GM19043 (cell line): ENCODE data around the gene POU6F2.
"Not testable (repeated sequence)": the region's sequence is repeated elsewhere in the genome, so short reads cannot be mapped to it uniquely, and the experiment has no call there.

Source experiments
- ATAC-seq: cut with Tn5 transposase; IDR thresholded peaks from one replicate; pipeline ENCODE4 v1.9.1; 2021; ENCODE audit warnings: low read depth; ENCODE audit not compliant: unreplicated experiment

The POU6F2 gene

GRCh38 chr7:38992203-38992602 lies 14.5 kb downstream of the POU6F2 start:
- ATAC-seq = no peak

GRCh38 chr7:39001595-39001994 lies 23.9 kb downstream of the POU6F2 start:
- no peak for ATAC-seq

DNA sequence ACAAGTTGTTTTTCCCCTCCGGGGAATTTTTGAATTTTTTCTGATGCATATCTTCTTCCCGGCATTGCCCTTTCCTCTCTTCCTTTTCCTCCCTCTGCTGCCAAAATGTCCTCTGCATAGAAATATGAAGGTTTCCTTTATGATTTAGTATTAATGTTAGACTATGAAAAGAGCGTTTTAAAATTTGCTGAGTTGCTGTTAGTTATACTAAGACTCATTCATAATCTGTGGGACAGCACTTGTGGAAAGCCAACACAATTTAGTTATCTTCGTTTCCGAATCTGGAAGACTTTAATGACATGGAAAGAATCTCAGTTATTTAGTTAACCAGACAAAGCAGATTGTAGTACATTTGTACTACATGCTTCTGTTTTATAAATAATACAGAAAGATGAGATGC lies 25.0 kb downstream of the POU6F2 start:
- ATAC-seq = no peak

DNA sequence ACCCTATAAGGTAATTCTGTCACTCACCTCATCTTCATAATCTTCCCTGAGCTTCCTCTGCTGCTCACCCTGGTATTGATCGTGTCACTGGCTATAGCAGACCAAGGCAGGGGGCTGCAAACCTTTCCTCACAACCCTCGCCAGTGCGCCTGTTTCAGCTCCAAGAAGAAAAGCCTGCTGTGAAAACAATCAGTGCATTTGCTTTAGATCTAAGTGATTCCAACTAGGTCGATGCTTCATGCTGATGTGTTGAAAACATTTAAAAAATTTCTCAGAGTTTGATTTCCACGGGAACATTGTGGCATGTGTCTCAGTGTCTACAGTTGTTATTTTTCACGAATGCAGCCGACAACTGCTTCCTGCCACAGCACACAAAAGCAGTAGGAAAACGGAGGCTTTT lies 27.3 kb downstream of the POU6F2 start:
- no peak for ATAC-seq

- ATAC-seq = no peak
Observed at GRCh38 chr7:39005461-39005860, 27.8 kb downstream of the POU6F2 start.

GRCh38 chr7:39013049-39013939 lies 35.6 kb downstream of the POU6F2 start:
- not testable (repeated sequence) for ATAC-seq

DNA sequence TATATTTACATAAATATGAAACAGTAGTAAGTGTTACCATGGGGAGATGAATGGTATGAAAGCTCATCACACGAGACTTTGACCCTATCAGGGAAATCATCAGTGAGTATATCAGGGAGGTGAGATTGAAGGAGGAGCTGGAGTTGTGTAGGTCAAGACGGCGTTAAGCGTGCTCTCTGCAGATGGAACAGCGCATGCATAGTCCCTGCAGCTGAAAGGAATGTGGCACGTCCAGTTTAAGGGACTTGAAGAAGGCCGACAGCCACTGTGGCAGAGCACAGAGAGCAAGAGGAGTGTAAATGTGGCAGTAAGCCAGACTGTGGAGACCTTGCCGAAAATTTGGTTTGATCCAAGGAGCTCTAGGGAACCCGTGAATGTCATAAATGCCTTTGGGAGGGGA lies 38.9 kb downstream of the POU6F2 start:
- no peak for ATAC-seq

DNA sequence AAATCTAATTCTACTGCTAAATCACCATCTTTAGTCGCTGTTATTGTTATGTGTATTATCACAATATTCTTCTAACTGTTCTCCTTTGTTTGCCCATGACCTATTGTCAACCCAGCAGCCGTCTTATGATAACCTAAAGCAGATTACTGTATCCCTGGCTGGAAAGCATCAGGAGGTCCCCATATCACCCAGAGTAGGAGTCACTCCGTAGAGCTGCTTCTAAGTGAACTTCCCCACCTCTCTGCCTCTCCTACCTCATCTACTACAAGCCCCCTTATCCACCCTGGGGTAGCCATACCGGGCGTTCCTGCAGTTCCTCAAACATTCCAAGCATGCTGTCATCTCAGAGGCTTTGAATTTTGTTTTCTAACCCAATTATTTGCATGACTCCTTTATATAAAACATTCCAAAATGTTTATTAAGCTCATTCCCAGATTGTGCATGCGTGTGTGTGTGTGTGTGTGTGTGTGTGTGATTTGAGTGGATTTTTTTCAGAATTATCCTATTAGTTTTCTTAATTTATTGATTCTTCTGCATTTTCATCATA lies 39.7 kb downstream of the POU6F2 start:
- no peak for ATAC-seq

DNA sequence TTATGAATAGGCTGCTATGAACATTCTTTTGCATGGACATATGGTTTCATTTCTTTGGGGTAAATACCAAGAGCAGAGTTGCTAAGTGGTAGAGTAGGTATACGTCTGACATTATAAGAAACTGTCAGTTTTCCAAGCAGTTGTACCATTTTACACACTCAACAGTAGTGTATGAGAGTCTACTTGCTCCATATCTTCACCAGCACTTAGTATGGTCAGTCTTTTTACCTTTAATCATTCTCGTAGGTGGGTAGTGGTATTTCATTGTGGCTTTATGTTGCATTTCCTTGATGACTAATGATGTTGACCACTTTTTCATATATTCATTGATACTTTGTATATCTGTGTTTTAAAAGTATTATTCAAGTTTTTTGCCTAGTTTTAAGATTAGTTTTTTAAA lies 45.1 kb downstream of the POU6F2 start:
- no peak for ATAC-seq

- ATAC-seq = no peak
Observed at GRCh38 chr7:39027491-39027890, 49.8 kb downstream of the POU6F2 start.

DNA sequence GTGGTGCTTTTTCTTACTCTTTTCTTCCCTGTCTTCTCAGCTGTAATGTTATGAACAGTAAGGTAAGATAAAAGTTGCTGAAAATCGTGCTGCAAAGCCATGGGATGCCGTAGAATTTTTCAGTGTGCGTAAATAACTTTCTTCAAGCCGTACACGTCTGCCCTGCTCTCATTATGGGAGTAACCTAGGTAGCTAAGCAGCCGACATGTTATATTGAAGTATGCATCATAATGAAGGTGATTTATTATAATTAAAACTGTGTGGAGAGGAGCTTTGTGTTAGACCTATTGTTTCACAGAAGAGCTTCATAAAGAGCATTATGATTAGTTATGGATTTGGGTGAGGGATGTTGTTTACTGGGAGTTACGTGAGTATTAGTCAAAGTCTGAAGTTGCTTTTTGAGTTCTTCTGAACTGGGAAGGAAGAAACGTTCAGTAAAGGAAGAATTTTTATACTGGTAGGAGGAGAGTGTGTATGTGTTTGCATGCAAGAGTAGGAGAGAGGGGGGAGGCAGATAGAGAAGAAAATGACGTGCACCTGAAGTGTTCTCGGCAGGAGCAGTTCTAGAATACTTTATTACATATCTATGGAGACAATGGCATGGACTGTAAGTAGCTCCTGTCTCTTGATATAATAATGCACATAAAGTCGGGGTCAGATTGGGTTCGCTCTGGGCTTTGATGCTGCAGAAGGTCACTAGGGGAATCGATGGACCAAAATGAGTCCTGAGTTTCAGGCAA lies 56.3 kb downstream of the POU6F2 start:
- no peak for ATAC-seq

DNA sequence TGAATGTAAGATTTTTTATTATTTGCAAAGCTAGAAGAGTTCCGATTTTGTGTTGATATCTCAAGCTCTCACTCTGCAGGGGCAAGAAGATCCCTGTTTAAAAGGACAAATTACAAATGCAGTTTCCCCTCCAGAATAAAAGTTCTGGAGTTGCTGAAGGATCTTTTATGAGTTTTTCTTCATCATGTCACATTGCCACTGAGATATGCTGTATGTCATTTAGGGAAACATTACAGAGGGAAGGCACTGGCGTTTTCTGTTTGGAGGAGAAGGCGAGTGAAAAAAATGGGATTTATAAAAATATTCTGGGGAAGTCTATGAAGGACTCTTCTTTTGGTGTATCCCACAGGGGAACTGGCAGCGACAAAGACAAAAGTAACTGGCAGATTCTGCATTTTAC lies 57.4 kb downstream of the POU6F2 start:
- no peak for ATAC-seq

GRCh38 chr7:39035903-39036302 lies 58.2 kb downstream of the POU6F2 start:
- ATAC-seq = no peak

DNA sequence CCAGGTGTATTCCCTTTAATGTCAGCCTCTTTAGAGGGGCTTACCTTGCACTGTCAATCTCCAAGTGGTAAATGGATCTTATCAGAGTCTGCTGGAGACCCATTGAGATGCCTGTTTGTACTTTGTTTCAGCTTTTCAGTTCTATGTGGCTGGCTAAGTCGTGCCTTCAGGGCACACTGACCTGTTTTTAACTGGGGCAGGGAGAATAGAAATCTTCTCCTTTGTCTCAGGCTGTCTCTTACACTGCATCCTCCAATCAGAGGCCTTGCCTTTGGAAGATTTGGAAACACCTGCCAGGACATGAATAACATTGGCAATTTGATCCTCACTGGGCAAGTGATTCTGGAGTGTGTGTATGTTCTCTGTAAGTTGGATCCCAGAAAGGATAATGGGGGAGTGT lies 65.0 kb downstream of the POU6F2 start:
- no peak for ATAC-seq

GRCh38 chr7:39043531-39043930 lies 65.8 kb downstream of the POU6F2 start:
- ATAC-seq = no peak

GRCh38 chr7:39044489-39044888 lies 66.8 kb downstream of the POU6F2 start:
- no peak for ATAC-seq

DNA sequence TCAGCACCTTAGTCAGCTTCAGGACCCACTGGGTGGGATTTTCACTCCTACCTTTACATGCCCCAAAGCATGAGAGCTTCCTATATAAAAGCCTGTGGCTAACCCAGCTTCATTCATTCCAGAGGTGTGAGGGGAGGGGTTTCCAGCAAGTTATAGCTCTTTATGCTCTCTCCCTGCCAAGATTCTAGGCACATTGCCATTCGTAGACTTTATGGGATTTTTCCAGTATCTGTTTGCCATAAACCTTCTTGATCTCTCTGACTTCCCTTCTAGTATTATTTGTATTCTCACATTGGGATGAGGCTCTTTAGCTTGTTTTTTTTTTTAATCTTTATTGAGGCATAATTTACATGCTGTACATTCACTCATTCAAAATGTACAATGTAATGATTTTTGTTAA lies 67.5 kb downstream of the POU6F2 start:
- ATAC-seq = no peak

- ATAC-seq = no peak
Observed at GRCh38 chr7:39051279-39051678, 73.6 kb downstream of the POU6F2 start.

DNA sequence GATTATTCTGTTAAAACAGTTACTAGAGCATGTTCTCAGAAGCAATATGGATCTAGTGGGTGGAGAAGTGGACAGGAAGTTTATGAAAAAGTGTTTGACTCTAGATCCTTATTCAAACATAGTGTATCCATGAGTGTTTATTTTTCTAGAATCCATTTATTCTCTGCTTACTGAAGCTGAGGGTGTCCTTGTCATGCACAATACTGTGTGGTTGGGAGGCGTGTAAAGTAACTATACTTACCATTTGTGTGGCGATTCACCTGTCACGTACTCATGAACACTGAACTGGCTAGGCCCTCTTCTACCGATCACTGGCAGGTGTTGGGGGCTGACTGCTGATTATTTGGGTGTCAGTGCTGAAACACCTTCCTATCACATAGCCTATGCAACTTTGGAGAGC lies 74.0 kb downstream of the POU6F2 start:
- ATAC-seq = no peak

- ATAC-seq = no peak
Observed at GRCh38 chr7:39054731-39055130, 77.0 kb downstream of the POU6F2 start.

- ATAC-seq = no peak
Observed at GRCh38 chr7:39056153-39056552, 78.4 kb downstream of the POU6F2 start.

DNA sequence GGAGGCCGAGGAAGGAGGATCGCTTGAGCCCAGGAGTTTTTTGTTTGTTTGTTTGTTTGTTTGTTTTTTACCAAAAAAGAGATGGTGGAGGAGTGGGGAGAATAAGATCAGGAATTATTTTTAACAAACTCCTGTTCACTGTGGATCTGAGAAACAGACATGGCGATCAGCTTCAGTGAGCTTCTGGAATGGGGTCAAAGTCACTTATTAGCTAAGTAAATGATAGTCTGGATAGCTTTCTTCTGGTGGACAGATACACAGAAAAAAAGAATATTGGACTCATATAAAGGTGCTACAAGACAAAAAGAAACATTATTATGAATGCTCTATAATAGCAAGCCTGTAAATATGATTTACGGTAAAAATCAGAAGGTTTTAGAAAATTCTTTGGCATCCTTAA lies 85.1 kb downstream of the POU6F2 start:
- ATAC-seq = no peak
